Liver (tissue), 9 donors: ENCODE data around the gene KCNK18. TPM values are rescaled to one million over a fixed set of nuclear protein-coding genes. Genes with fewer than 3 reads are reported as not detected.

Experiments used
- DNase-seq: peaks from one replicate; pipeline ENCODE4 v3.0.0-alpha.2; 2017; ENCODE audit warnings: low spot score
- H3K27ac ChIP-seq, 2 donors: one replicate each; pipeline ENCODE4 v1.7.0; 2013; ENCODE audit warnings: inconsistent platforms in 2 of 2, low read length in 2 of 2, control low read depth in 1 of 2, low read depth in 1 of 2, mild to moderate bottlenecking in 1 of 2
- H3K27me3 ChIP-seq, 4 donors: one replicate each; pipeline versions ENCODE4 v1.6.1 to v1.7.0; 2013; ENCODE audit warnings: low read length in 3 of 4, inconsistent platforms in 1 of 4, mild to moderate bottlenecking in 1 of 4, moderate library complexity in 1 of 4; ENCODE audit not compliant: control insufficient read depth in 4 of 4, insufficient read depth in 4 of 4
- H3K36me3 ChIP-seq, 4 donors: one replicate each; pipeline versions ENCODE4 v1.6.1 to v1.7.0; 2013; ENCODE audit warnings: low read length in 3 of 4, mild to moderate bottlenecking in 3 of 4, low read depth in 1 of 4, moderate library complexity in 1 of 4; ENCODE audit not compliant: control insufficient read depth in 4 of 4, insufficient read depth in 3 of 4
- H3K4me1 ChIP-seq, 4 donors: one replicate each; pipeline versions ENCODE4 v1.6.1 to v1.7.0; 2013; ENCODE audit warnings: low read length in 3 of 4, mild to moderate bottlenecking in 3 of 4, moderate library complexity in 1 of 4; ENCODE audit not compliant: control insufficient read depth in 4 of 4, insufficient read depth in 4 of 4
- H3K4me3 ChIP-seq, 3 donors: one replicate each; pipeline versions ENCODE4 v1.6.1 to v1.7.0; 2013; ENCODE audit warnings: low read length in 3 of 3, control low read depth in 1 of 3, low read depth in 1 of 3, mild to moderate bottlenecking in 1 of 3
- H3K9ac ChIP-seq, 2 donors: one replicate each; pipeline ENCODE4 v1.7.0; 2013; ENCODE audit warnings: low read length in 2 of 2, mild to moderate bottlenecking in 2 of 2, moderate library complexity in 2 of 2, control low read depth in 1 of 2, low read depth in 1 of 2
- H3K9me3 ChIP-seq, 4 donors: one replicate each; pipeline versions ENCODE4 v1.6.1 to v1.7.0; 2013; ENCODE audit warnings: low read length in 3 of 4; ENCODE audit not compliant: control insufficient read depth in 4 of 4
- ATF3 ChIP-seq: IDR thresholded peaks from 2 replicates; pipeline ENCODE4 v1.6.1; 2016; ENCODE audit warnings: antibody characterized with exemption
- CTCF ChIP-seq: fragments of 150-350 bp; IDR thresholded peaks from 2 replicates; pipeline ENCODE4 v1.5.1; 2017; ENCODE audit warnings: improper control_type of control experiment, low read depth, low read length; ENCODE audit not compliant: missing input control
- FOXA1 ChIP-seq: IDR thresholded peaks from 2 replicates; pipeline ENCODE4 v1.6.1; 2016; ENCODE audit warnings: antibody characterized with exemption
- GABPA ChIP-seq, 2 donors: IDR thresholded peaks in 1 of 2; conservative IDR thresholded peaks in 1 of 2; 2 replicates each; pipeline ENCODE4 v1.6.1; 2016; ENCODE audit warnings: antibody characterized with exemption in 2 of 2, mild to moderate bottlenecking in 1 of 2, moderate library complexity in 1 of 2
- HNF4A ChIP-seq, 2 donors: conservative IDR thresholded peaks; 2 replicates each; pipeline ENCODE4 v1.6.1; 2016; ENCODE audit warnings: antibody characterized with exemption in 2 of 2, mild to moderate bottlenecking in 2 of 2
- JUND ChIP-seq, 2 donors: IDR thresholded peaks; 2 replicates each; pipeline ENCODE4 v1.6.1; 2016; ENCODE audit warnings: antibody characterized with exemption in 2 of 2
- MAX ChIP-seq: IDR thresholded peaks from 2 replicates; pipeline ENCODE4 v1.6.1; 2016; ENCODE audit warnings: antibody characterized with exemption
- NR2F2 ChIP-seq: IDR thresholded peaks from 2 replicates; pipeline ENCODE4 v1.6.1; 2016; ENCODE audit warnings: antibody characterized with exemption
- RXRA ChIP-seq, 2 donors: IDR thresholded peaks; 2 replicates each; pipeline ENCODE4 v1.6.1; 2017 to 2018; ENCODE audit warnings: antibody characterized with exemption in 2 of 2, mild to moderate bottlenecking in 1 of 2
- SP1 ChIP-seq: IDR thresholded peaks from 2 replicates; pipeline ENCODE4 v1.6.1; 2018; ENCODE audit warnings: antibody characterized with exemption, mild to moderate bottlenecking
- TAF1 ChIP-seq: conservative IDR thresholded peaks from 2 replicates; pipeline ENCODE4 v1.6.1; 2016; ENCODE audit warnings: antibody characterized with exemption, mild to moderate bottlenecking
- YY1 ChIP-seq: IDR thresholded peaks from 2 replicates; pipeline ENCODE4 v1.6.1; 2016; ENCODE audit warnings: antibody characterized with exemption, mild to moderate bottlenecking
- ZBTB33 ChIP-seq: IDR thresholded peaks from 2 replicates; pipeline ENCODE4 v1.6.1; 2016; ENCODE audit warnings: antibody characterized with exemption
- WGBS: extraction: QIAGEN DNeasy Blood & Tissue Kit; methylation state at CpG from one replicate; pipeline ENCODE4 v1.1.7; 2013; 5-methylcytosine and 5-hydroxymethylcytosine counted together
- polyA plus RNA-seq, 2 donors: library from polyadenylated mRNA; stranded (reverse) in 1 of 2; unstranded in 1 of 2; fragments of 200-250 nt in 1 of 2; fragments of >200 nt in 1 of 2; fragmentation: Nextera tagmentation in 1 of 2; extraction: Ambion mirVana in 1 of 2; gene quantifications; one replicate each; pipeline versions ENCODE4 v1.2.1 to v1.2.3, GENCODE V29; 2013 to 2015
- total RNA-seq, 2 donors: library from RNA; depleted of rRNA; stranded (reverse); fragments of >200 nt; gene quantifications; one replicate each; pipeline ENCODE4 v1.2.3, GENCODE V29; 2014
- donor health status: healthy.
- donor health status: healthy.
- donor health status: healthy.
- donor health status: healthy.
- donor health status: healthy.

KCNK18 gene
- total and polyA plus RNA-seq, 4 donors, result not detected

GRCh38 chr10:117178190-117178589 lies 19.1 kb upstream of the KCNK18 start:
- Histone ChIP-seq H3K27me3 (no peaks in the 10 kb centered on the region), H3K4me1 (peaks cover 0 to 18% (median 12%) of the 10 kb centered on the region in 4 donors), H3K27ac (no peak overlapping the region), H3K4me3 (no peak overlapping the region), H3K36me3 (no peaks in the 10 kb centered on the region), H3K9ac (no peak overlapping the region), H3K9me3 (no peaks in the 10 kb centered on the region)
- DNase-seq, result no peak
- WGBS, result 77% methylated on average over 3 of the region's 3 CpGs
- no peak for TF ChIP-seq RXRA (IDR thresholded peaks at IDR 0.05)
- TF ChIP-seq TAF1, result no peak
- no peak for TF ChIP-seq NR2F2
- no peak for TF ChIP-seq ZBTB33
- no peak for TF ChIP-seq ATF3
- TF ChIP-seq MAX, result no peak
- no peak for TF ChIP-seq HNF4A (conservative IDR thresholded peaks at IDR 0.05)
- no peak for TF ChIP-seq GABPA (IDR thresholded peaks at IDR 0.05 in 1 of 2, conservative IDR thresholded peaks at IDR 0.05 in 1 of 2)
- TF ChIP-seq CTCF, result no peak
- no peak for TF ChIP-seq SP1
- TF ChIP-seq FOXA1, result no peak

- Histone ChIP-seq H3K27ac (no peak overlapping the region), H3K4me3 (no peak overlapping the region), H3K27me3 (peaks cover 0 to 7% (median 0%) of the 10 kb centered on the region in 4 donors), H3K36me3 (no peaks in the 10 kb centered on the region), H3K9ac (no peak overlapping the region), H3K9me3 (peaks cover 0 to 1% (median 0%) of the 10 kb centered on the region in 4 donors), H3K4me1 (no peaks in the 10 kb centered on the region)
- 90% methylated on average over 10 of the region's 10 CpGs for WGBS
- TF ChIP-seq ATF3, result no peak
- TF ChIP-seq CTCF, result no peak
- TF ChIP-seq JUND (IDR thresholded peaks at IDR 0.05), result no peak
- no peak for TF ChIP-seq NR2F2
- no peak for TF ChIP-seq YY1
- no peak for DNase-seq
Measured at GRCh38 chr10:117184296-117184695, 13.0 kb upstream of the KCNK18 start.
